ENCODE measurements around the gene HEY2.

Gene HEY2

DNA sequence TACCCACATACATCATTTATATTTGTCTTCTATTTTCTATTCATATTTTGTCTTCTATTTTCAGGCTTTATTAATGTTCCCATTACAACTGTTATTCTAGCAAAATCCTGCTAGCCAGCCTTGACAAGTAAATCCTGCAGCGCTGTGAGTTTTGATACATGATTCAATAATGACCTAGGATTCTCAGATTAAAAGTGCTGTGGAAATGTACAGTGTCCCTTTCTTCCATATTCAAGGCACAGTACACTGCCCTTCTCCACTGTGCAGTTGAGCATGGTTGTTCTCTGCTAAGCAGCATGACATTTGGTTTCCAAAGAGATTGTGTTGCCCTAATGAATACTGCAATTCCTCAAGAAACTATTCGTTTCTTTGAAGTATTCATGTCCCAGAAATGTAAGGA is 5.8 kb upstream of the HEY2 start:
- no peak for DNase-seq (ENCODE audit: low spot score)

DNA sequence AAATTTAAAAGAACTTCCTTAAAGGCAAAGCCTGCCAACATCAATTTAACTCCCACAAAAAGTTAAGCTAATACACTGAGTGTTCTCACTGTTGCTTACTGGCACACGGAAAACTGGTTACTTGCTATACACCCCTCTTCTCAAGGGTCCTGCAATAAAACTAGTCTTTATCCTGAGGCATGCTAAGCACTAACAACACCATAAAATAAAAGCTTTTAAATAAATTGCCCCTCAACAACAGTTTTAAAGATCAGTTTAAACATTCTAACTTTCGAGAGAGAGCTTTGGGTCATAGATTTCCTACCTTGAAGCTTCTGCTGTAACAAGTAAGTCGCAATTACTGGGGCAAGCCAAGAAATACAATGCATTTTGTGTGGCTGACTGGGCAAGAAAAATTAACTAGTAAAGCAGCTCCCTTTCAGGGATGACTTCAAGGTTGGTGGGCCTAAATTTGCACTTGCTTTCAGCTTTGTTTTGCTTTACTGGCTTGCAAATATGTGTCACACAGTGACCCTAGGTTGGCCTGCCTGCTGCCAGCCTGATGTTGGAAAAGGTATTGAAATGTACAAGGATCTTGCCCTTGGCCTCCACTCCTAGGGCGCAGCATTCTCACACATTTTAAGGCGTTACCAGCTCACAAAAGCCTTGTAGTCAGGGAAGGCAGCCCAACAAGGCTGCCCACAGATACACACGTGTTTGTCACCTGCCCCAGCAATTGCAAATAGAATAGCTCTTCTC is 4.0 kb upstream of the HEY2 start:
- no peak for DNase-seq (ENCODE audit: low spot score)

DNA sequence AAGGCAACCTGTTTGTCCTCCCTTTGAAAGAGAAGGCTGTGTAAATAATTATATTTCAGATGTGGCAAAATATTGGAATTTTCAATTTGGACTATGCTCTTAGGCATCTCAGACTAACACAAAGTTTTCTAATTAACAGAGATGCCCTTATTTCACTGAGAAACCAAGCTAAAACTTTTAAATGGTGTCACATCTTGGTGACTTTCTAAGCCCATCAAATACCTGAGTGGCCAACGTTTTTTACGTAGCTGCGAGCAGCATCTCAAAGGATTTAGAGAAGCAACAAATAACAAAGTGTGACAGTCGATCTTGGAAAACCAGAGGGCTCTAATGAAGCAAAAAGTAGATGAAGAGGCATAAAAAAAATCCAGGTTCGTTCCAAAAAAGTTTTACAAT is 3.4 kb upstream of the HEY2 start:
- DNase-seq (ENCODE audit: low spot score): no peak

DNA sequence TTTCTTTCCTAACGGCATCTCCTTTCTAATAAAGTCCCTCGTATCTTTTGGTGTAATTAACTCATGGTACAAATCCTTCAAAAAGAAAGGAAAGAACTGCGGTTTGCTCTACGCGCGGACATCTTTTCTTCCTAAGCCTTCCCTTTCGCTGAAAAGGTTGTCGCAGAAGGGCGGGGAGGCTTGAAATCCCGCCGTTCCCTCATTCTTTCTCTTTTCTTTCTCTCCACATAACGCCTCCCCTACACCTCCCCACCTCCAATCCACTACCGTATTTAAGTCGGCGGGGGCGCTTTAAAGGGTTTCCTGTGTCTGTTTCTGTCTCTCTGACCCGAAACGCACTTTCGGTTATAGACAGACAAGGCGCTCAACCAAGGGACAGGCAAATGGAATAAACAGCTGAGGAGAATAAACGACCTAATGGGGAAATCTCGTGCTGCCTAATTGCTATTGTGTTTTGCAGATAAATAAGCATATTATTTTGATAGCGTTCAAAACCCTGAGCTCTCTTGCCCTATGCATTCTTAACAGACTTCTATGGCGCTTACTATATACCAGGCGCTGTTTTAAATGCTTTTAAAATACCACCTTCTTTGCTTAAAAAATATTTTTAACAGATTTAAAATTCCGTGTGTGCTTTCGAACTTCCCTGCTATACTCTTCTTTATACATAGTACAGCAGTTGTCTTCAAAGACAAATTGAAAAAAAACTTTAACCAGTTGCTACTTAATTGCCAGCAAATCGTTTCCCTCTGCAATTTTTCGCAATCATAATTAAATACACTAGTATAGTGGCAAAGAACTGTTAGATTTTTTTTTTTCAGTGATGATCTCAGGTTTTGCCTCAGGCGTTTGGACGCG is 2.5 kb upstream of the HEY2 start:
- DNase-seq (ENCODE audit: low spot score): peak; percentile 63

DNA sequence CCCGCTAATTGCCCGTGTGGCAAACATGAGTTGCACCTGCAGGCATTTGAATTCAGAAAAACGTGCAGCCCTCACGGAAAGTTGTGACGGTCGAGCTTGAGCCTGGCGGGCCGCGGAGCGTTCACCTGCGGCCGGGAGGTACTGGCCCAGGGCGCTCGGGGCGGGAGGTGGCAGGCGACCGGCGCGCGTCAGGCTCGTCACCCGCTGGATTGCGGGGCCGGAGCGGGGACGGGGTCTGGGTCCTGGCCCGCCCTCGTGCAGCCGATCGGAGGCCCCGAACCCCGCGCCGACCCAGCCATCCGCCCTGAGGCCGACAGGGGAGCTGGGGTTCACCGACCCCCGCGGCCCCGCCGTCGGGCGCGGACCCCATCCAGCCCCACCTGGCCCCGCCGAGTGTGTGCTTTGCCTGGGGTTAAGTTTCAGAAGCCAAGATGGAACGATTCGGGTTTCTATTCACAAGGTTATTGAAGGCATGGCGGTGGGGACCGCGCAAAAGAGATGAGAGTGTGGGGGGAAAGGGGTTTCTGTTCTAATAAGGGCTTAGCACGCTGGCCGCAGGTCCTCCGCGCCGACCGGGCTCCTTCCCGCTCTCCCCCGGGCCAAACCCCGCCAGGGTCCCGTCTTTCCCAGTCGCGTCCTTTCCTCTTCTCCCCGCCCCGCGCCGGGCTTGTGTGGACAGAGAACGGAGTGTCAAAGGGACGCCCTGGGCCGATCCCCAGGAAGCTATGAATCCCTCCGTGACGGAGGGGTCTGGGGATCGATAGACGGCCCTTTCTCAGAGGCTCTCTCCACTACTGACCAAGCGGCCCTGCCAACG is 1.6 kb upstream of the HEY2 start:
- no peak for DNase-seq (ENCODE audit: low spot score)

DNA sequence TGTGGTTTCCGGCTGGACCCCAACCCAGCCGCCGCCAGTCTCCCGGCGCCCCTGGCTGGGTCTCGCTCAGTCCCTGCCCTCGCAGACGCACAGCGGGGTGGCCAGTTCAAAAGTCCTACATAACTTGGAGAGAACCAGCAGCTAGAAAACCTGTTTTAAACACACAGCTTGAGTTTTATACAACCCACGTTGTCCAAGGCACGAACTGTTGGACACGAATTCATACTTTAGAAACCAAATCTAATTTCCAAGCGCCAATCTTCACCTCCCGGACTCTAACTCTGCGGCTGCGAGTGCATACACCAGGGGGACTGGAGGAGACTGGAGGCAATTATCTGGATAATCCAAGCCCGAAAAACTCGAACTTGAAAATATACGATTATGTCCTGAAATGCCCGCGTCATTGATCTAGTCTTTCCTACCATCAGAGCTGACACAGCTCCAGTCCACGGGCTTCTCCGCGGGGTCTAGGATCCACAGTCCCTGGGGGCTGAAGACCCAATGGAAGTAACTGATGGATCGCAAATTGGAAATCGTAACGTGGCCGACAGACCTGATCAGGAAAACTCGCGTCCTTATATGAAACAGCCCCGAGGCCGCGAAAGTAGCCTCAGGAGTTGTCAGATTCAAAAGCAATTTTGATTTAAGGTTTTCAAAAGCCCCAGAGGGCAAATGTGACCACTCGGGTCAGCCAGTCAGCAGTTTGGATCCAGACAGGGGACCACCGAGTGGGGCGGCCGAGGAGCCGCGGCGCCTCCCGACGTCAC is 843 bp upstream of the HEY2 start:
- DNase-seq (ENCODE audit: low spot score): no peak

DNA sequence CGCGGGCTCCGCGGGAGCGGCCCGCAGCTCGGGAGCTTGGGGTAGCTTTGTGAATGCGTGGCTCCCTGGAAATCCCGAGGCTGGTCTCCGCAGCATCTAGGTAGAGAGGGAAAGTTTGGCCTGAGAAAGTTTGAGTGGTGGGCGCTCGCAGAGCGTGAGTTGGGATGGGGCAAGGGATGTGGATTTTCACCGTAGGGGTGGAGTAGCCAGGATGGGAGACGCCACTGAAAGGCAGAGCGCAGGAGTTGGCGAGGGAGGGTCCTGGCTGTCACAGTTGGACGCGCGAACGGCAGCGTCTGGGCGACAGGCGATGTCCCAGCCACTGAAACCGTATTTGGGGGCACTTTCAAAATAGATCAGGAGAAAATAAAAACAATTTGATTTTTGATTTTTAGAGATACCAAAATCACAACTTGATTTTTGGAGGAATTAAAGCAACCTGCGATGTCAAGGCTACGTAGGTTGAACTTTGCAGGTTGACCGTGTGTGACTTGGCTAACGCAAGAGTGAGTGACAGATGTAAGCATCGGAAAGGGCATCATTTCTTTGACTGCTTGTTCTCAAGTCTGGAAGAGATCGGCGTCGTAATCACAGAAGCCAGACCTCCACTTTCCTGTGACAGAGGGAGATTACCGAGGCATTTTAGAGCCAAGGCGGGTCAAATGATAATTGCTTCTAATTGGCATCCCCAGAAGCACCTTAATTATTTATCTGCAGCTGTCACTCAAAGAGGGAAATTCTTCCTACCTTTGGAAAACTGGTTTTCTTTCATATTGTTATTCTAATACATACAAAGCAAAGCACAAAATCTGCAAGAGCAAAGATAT is 646 bp downstream of the HEY2 start:
- no peak for DNase-seq (ENCODE audit: low spot score)

DNA sequence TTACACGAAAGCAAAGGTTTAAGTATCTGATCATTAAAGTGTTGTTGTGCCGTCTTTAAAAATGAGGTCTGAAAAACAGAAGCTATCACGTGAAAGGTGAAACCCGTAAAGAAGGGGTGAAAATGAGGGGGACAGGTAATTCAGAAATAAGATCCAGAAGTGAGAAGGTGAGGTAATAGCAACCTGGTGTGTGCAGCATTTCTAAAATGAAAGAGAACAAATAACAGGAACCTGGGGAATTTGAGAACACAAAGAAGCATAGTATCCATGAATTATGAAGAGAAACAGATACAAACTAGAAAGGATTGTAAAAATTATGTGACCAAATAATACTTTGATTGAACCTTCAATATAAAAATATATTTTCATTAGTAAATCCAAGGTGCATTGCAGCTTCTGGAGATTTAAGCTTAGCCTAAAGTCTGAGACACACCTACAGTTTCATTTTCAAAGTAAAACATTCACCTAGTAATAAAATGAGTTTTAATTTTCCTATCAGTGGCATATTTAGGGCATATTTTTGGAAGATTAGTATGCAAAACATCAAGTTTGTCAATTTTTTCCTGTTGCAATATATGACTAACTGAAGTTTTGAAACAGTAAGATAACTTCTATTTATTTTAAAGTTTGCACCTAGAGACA is 1.4 kb downstream of the HEY2 start:
- DNase-seq (ENCODE audit: low spot score): no peak

DNA sequence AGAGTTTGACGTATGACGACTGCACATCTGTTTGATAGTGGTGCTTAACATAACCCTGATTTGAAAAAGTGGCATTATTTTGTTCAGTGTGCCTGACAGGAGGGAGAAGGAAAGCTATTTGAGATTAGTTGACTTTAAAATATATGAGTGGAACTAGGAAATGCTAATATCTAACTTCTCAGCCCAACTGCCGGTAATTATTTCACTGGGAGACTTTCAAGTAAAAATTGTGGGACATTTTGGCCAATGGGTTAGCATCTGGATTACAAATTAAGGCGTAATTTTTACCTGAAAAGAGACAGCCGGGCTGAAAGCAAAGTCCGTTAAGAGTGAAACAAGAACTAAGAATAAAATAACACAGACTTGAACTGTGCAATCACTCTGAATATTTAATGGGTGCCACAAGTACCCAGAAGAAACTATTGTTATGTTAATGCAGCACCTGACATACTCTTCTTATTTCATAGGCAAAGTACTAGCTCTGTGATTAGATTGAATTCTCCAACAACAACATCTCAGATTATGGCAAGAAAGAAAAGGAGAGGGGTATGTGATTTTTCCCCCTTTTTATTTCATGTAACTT is 2.0 kb downstream of the HEY2 start:
- DNase-seq (ENCODE audit: low spot score): no peak

DNA sequence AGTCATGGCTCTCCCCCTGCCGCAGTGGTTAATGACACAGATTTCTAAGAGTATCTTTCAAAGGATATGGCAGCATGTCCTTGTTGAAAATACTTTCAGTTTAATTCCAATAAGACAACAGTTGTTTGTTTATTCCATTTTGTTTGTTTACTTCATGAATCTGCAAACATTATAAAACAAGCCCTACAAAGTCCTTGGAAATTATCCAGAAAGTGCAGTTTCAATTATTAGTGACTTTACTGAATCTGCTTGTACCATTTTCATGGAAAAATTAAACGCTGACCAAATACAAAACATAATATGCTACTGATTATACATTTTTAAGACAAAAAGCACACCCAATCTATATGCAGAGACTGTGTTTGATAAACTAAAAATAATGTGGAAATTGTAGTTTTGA is 3.3 kb downstream of the HEY2 start:
- no peak for DNase-seq (ENCODE audit: low spot score)

DNA sequence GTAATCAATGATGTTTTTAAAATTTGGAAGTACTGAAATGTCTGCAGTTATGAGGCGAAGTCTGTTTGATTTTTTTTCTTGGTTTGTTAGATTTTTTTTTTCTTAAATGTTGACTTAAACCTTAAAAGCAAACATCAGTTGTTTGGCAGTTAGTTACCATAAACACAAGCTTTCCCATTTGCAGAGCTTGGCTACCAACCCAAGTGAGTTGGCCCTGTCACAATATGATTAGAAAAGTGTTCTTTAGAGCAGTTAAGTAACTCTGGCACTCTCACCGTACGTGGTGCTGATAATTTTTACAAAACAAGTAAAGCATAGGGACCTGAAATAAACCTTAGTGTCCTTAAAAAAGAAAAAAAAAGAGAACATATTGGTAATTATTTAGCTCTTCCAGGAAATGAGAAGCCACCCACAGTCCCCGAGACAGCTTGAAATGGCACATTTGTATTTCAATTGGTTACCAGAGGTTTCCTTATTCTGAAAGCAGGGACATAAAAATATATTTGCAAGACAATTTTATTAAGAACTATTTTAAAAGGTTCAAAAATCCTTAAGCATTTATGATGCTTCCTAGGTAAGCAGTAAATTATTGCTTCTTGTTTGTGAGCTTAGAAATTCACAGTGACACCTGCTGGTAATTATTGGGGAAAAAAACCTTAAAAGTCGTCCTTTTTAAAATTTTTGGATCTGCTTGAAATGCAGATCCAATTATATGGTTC is 3.9 kb downstream of the HEY2 start:
- no peak for DNase-seq (ENCODE audit: low spot score)

DNA sequence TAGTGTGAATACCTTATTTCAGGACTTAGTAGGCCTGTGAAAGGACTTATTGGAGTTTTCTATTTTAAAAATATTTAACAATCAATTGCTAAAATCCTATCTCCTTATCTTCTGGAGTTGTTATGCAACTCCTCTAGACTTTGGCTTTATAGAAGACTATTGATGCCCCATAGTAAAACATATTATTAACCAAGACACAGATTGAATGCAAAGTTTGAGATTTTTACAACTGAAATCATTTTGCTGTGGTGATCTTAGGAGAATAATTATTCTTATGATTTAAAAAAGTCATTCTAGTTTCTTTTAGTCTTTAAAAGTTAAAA is 4.5 kb downstream of the HEY2 start:
- no peak for DNase-seq (ENCODE audit: low spot score)

DNA sequence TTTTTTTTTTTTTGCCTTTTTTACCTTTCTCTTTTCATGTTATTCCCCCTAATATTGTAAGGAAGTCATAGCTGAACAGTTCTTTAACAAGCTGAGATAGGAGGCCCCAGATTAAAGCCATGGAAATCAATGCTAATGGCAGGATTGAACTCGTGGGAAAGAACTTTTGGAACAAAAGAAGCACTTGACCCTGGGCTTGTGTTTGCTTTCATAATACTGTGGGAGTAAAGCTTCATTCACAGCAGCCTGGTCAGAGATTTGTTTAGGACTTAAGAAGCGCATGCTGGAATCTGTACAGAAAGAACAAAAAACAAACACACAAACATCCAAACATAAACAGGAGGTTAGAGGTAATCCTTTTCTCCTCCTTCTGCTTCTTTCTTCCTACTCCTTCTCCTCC is 5.1 kb downstream of the HEY2 start:
- DNase-seq (ENCODE audit: low spot score): no peak

DNA sequence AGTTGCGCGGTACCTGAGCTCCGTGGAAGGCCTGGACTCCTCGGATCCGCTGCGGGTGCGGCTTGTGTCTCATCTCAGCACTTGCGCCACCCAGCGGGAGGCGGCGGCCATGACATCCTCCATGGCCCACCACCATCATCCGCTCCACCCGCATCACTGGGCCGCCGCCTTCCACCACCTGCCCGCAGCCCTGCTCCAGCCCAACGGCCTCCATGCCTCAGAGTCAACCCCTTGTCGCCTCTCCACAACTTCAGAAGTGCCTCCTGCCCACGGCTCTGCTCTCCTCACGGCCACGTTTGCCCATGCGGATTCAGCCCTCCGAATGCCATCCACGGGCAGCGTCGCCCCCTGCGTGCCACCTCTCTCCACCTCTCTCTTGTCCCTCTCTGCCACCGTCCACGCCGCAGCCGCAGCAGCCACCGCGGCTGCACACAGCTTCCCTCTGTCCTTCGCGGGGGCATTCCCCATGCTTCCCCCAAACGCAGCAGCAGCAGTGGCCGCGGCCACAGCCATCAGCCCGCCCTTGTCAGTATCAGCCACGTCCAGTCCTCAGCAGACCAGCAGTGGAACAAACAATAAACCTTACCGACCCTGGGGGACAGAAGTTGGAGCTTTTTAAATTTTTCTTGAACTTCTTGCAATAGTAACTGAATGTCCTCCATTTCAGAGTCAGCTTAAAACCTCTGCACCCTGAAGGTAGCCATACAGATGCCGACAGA is 9.9 kb downstream of the HEY2 start:
- DNase-seq (ENCODE audit: low spot score): no peak

DNA sequence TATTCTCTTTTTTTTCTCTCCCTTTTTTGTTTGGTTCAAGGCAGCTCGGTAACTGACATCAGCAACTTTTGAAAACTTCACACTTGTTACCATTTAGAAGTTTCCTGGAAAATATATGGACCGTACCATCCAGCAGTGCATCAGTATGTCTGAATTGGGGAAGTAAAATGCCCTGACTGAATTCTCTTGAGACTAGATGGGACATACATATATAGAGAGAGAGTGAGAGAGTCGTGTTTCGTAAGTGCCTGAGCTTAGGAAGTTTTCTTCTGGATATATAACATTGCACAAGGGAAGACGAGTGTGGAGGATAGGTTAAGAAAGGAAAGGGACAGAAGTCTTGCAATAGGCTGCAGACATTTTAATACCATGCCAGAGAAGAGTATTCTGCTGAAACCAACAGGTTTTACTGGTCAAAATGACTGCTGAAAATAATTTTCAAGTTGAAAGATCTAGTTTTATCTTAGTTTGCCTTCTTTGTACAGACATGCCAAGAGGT is 10.6 kb downstream of the HEY2 start:
- no peak for DNase-seq (ENCODE audit: low spot score)

DNA sequence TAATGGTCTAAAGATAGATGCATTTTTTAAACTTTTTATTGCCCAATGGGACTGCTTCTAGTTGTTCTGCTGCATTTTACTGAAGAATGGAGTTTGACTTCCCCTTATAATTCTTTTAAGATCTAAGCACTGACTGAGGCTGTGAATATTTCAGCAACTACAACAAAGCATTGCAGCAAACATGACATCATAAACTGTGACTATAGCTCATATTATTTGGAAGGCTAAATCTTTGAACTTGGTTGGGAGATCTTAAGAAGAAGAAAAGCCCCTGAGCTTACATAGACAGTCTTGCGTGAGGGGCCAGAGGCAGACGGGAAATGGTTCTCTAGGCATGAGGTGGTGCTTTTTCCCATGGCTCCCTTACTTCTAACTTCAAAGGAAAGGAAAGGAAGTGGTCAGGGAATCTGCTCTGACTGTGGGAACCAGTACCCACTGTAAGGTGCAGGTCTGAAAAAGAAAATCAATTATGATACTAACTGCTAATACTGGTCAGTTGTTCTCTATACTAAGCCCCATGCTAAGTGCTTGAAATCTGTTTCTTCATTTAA is 14.8 kb downstream of the HEY2 start:
- no peak for DNase-seq (ENCODE audit: low spot score)

DNA sequence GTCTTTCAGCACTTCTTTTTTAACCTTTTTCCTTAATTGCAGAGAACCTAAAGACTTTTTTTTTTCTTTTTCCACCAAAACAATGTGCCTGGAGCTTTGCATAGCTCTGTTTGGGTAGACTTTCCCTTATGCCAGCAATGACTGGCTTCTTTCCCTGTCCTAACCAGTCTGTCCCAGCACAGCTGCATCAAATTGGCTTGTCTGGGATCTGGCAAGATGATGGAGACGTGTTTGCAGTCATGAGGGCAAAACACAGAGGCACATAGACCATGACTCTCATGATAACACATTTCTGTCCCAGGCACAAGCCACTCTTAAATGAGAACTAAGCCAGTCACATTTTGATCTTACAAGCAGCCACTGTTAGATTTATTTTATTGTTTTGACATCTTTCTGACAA is 16.5 kb downstream of the HEY2 start:
- DNase-seq (ENCODE audit: low spot score): no peak

DNA sequence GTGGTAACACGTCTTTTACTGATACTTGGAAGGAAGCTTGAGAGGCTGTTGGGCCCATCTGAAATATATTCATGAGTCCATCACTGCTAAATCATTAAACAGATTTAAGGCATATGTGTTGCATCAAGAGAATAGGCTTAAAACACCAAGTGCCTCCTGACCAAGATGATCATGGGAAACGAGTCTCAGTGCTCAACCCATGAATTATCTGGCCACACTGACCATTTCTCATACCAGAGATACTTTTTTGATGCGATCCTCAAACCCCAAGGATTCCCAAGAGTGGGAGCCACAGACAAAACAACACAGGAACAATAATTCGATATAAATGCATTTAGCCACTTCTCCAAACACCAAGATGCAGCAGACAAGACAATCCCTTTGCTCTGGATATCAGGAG is 17.2 kb downstream of the HEY2 start:
- no peak for DNase-seq (ENCODE audit: low spot score)

Data from activated CD4-positive, alpha-beta T cell treated with anti-CD3 and anti-CD28 coated beads, Interleukin-2, Interleukin-4, amounts not matched to agents 100 ng/mL and 50 ng/mL, durations not matched to agents 16 hours and 8 hours (primary cell).